ENCODE measurements around the gene IFNW1.

IFNW1 gene

DNA sequence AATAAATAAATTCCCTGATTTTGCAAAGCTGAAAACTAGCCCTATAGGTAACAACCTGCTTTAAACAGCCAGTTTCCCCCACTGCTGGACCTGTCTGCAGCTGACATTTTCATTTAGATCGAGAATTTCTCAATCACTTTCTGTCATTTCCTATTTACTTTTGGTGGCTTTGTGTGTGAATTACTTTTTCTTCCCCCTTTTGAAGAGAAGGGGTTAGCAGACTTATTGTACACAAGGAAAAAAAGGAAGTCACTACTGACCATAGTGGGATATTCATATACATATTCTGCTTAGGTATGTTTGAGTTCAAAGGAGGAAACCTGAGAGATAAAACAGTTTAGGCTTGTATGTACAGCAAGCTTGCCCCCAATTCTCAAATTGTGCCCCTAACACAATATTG, 36.8 kb downstream of the IFNW1 start:
- no peak for DNase-seq

GRCh38 chr9:21102305-21102704, 39.3 kb downstream of the IFNW1 start:
- DNase-seq: no peak

DNA sequence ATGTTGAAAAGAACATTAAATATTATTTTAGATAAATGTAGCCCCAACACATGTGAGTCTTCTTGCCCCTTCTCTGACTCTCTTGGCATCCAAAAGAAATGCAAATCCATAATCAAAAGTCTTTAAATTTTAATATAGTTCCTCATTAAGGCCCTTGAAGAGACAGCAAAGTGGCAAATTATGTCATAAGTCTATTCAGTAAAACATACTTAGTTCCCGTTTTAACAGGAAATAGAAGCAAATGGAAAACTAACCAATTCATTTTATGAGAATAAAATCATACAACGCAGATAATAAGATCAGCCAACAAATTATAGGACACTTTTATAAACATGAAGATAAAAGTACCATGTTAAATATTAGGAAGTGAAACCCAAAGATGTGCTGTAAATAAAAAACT, 43.8 kb downstream of the IFNW1 start:
- DNase-seq: no peak

DNA sequence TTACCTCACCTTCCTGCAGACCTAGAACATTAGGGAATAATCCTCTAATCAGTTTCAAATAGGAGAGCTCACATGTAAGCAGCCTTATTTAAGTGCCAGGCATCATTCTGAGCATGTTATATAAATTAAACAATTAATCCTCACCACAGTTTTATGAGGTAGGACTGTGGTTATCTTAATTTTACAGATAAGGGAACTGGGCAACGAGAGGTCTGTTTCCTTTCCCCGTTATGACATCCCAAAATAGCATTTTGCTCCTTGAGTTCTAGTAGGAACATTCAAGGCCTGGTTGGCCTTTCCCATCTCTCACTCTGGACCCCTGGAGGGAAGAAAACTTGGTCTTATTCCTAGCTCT, 44.8 kb downstream of the IFNW1 start:
- DNase-seq: no peak

- DNase-seq: no peak
Measured at GRCh38 chr9:21096172-21096900, 45.3 kb downstream of the IFNW1 start.

- DNase-seq: no peak
Measured at GRCh38 chr9:21095561-21095960, 46.1 kb downstream of the IFNW1 start.
